NCI-H1092 treated with DMSO at 0.1 percent for 48 hours (cell line): ENCODE results near the gene CHAF1A.

Source experiments
- DNase-seq: peaks from one replicate; lab custom pipeline; 2025; lab: John Stamatoyannopoulos, UW

Gene CHAF1A

GRCh38 chr19:4367336-4367723, 35.1 kb upstream of the CHAF1A start:
- no peak for DNase-seq

DNA sequence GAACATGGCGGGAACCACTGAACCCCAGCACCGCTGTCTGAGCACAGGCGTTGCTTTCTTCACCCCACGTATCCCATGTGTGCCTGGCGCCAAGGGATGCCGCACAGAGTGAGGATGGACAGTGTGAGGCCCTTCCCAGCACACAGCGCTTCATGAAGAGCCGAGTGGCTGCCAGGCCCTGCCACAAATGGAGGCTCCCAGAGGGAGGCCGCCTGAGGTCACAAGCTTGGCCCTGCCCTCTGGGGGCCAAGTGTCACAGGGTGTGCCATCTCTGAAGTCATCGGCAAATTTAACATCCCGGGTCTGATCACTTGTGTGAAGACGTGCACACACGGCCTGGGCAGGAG, 34.7 kb upstream of the CHAF1A start:
- no peak for DNase-seq

GRCh38 chr19:4368128-4368820, 34.2 kb upstream of the CHAF1A start:
- DNase-seq: no peak

DNA sequence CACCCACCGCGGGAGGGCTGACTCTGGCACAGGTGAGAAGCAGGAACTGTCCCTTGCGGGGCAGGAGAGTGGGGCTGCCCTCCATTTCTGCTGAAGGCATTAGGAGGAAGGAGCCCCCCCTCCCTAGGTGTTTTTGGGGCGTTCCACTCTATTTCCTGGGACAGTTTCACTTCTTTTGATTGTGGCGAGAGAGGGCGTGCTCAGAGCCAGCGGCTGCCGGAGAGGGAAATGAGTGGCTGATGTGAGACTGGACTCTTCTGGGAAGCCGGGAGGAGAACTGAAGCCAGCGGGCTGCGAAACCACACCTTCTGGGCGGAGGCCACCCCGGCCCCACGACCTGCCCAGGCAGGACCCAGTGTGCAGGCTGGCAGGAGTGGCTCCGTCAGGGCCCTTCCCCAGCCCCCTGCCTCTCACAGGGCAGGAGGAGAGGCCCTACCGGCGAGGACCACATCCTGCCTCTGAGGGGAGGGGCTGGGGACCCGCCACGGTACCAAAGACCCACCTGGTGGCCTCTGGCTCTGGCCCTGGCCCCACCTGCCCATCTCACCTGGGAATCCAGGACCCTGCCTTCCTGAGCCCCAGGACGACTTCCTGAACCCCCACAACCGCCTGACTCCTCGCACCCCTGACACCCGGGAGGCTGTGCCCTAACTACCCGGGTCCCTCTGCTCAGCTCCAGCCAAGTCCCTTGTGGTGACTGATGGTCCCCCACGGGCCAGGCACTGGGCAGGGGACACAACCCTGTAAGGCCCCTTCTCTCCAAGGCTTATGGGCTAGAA, 33.1 kb upstream of the CHAF1A start:
- DNase-seq: no peak

DNA sequence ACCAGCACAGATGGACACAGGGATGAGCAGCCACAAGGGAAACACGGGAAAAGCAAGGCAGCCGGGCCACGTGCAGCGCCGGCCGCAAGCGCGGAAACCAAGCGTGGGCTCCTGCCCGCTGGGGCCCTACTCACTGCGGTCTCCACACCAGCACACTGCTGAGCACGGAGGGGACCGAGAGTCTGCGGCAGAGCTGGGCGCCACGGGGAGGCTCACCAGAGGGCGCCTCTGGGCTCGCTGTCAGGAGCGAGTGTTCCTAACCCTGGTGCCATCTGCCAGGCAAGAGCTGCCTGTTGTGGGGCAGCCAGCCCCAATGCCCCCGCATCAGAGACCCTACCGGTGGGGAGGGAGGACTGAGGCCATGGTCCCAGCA, 32.6 kb upstream of the CHAF1A start:
- DNase-seq: no peak

- no peak for DNase-seq
Measured at GRCh38 chr19:4370418-4371041, 31.9 kb upstream of the CHAF1A start.

DNA sequence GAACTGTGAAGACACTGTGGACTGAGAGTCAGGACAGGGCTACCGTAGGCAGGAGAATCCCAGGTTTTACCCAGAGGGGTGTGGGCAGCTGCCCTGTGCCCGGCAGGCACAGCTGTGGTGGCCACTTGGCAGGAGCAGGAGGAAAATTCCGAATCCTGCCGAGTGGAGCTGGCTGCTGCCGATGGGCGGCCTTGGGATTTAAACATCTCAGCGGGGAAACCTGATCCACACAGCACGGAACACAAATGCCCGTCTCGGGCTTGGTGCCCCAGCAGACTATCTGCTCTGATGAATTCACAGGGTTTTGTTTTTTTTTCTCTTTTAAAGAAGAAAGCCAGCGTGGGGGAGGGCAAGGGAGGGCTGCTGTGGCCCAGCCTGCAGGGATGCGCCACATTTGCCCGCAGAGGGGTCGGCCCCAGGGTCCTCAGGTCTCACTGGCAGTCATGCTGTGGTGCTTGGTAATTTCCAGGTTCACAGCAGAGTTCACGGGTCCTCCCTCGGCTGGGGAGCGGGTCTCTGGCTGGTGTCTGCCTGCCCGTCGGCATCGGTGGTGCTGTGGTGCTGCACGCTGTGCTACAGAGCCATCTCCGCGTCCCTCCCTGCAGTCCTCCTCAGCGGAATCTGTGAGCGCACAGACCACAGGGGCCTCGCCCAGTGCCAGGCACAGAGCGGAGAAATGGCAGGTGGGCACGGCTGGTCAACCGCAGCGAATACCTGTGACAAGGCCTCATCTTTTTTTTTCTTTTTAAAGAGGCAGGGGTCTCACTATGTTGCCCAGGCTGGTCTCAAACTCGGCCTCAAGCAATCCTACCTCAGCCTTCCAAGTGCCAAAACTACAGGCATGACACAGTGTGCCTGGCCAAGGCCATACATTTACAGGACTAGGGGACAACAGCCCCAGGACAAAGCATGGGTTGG, 30.9 kb upstream of the CHAF1A start:
- no peak for DNase-seq

GRCh38 chr19:4372165-4373012, 30.1 kb upstream of the CHAF1A start:
- DNase-seq: no peak

GRCh38 chr19:4373013-4373367, 29.4 kb upstream of the CHAF1A start:
- DNase-seq: no peak

DNA sequence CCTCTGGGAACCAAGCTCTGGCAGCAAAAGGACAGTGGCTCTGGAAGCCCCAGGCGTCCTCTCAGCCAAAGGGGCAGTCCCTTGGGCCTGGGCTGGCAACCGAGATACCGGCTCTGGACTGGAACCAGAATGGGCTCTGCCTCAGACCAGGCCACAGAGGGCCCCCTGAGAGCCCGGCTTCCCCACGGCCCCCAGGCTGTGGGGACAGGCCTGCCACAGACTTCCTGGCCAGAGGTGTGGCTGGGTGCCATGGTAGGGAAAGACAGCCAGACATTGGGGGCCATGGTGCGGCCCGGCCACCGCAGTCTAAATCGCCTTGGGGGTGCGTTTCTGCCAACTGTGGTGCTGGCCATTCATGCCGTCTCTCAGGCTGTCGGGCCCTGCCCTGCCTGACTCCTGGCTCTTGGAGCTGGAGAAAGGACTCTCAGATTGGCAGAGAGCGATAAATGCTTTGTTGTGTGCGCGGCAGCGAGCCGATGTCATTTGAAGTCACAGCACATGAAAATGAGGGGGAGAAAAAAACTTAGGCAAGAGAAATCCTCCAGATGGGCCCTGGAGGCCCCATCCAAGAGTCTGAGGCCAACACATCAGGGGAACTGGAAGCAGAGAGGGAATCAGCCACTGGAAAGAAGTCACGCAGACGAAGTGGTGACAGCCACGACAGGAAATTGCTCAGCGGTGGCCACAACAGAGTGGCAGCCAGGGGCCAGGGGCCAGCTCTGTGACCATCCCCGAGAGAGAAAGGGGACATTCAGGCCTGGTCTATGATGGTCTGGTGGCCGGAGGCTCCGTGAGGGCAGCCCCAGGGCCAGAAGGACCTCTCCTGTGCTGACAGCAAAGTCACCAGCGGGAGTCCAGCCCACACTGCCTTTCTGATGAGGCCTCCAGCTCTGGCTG, 28.6 kb upstream of the CHAF1A start:
- DNase-seq: no peak

GRCh38 chr19:4374498-4375163, 27.8 kb upstream of the CHAF1A start:
- DNase-seq: no peak

DNA sequence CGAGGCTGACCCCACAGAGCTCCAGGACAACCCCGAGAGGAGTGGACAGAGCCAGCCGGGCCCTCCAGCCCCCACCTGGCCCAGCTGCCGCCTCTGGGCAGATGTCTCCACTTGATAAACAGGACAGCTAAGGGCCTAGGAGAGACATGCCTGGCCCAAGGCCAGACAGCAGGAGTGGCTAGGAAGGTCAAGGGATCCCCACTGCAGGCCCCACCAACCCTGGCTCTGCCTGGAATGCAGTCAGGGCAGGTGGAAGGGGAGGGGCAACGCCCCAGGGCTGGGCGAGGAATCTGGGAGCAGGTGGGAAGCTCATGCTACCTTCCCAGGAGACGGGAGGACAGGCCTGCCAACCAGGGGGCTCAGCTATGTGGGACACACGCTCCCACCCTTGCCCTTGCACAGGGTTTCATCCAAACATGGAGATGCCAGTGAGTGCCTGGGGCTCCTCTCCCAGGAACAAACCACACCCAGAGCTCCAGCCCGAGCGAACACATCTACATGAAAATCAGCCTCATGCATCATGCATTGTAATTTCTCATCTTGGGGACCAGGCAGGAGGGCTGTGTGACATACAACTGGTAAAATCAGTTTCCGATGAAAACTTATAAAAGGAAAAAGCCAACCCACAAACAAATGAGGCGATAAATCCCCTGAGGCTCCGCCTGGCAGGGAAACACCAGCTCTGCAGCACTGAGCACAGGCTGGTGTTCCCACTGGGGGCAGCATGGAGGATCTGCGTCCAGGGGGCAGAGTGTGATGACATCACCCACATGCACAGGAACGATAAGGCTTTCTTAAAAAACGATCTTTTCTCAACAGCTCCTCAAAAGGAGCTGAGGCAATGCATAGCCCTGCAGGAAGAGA, 27.0 kb upstream of the CHAF1A start:
- no peak for DNase-seq

- no peak for DNase-seq
Measured at GRCh38 chr19:4376028-4376670, 26.3 kb upstream of the CHAF1A start.

GRCh38 chr19:4376671-4376990, 25.8 kb upstream of the CHAF1A start:
- no peak for DNase-seq

DNA sequence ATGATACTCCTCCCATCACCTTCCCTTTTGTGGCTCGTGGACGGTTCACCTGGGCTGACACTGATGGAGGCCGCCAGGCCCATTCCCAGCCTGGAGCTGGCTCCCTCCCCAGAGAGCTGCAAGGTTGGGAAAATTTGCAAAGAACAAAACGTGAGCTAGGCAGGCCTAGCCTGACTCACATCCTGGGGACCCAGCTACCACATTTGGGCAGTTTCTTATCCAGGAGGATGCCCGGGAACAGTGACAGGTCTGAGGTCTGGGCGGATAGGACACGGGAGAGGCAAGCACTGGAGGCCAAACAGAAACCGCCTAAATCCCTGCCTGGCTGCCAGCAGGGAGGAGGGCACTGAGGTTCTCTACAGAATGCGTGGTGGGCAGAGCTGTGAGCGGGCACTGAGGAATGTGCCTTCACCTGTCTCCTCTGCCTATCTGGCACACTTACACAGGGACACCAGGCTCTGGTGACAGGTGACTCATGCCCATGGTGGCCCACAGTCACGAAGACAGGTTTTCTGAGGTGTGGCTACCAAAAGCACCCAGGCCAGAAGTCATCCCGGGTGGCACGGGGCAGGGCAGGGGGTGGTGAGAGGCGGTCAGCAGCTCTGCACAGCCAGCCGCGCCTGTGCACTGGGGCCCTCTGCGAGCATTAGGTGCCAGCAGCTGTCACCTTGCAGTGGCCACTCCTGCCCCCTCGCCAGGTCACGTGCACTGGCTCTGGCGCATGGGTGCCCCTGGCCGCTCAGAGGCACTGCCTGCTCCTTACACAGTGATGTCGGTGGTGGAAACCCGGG, 25.3 kb upstream of the CHAF1A start:
- DNase-seq: no peak

DNA sequence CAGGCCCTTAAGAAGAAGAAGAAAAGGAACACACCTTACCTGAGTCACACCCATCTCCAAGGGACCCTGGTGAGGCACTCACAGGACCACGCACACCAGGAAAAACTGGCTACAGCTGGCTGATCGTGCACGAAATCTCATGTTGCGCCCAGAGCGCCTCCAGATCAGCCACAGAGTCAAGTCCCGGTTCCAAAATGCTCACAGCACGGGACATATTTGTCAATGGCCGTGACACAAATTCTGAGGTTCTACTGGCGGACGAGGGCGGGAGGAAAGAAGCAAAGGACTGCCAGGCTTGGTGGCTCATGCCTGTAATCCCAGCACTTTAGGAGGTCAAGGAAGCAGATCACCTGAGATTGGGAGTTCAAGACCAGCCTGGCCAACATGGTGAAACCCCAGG, 23.6 kb upstream of the CHAF1A start:
- no peak for DNase-seq

DNA sequence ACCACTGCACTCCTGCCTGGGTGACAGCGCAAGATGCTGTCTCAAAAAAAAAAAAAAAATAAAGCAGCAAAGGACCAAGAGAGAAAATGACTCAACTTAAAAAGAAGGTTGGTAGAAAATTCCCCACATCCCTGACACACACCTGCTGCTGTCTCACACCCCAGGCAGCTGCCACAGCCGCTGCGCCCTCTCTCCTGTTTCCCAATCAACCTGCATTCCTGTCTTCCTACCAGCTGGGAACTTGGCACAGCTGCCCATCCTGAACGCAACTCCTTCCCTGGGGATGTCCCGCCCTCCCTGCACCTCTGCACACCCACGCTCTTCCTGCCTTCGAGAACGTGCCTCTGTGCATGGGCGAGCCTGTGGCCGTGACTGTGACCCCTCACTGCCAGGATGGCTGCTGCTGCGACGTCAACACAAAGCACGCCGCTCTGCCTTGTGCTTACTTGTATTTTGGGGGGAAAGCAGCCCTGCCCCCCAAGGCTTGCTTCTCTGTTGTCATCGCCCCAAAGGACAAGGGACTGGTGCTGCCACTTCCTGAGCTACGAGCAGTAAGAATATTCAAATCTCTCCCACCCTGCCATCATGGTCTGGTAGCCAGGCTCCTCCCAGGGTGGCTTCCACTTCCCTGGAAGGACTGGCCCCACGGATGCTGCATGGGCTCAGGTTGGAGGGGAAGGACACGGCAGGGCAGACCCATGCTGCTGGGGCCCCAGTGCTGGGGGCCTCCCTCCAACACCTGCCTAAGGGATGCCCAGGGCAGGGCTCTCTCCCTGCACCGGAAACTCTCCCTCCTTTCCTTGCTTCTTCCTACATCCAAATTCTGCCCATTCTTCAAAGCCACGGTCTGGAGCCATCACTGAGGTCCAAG, 22.8 kb upstream of the CHAF1A start:
- DNase-seq: no peak
